NCI-H524 treated with DMSO at 0.1 percent for 48 hours (cell line): ENCODE results near the gene SERINC1.

Experiments used
- DNase-seq: peaks from one replicate; lab custom pipeline; 2025; lab: John Stamatoyannopoulos, UW

The SERINC1 gene

GRCh38 chr6:122393351-122393896 is 78.2 kb downstream of the SERINC1 start:
- no peak for DNase-seq
